Loucy (cell line): ENCODE data around the gene CELF4.

Experiments
- H2AFZ ChIP-seq: fragments of 200-600 bp; sonication (generic); 2 replicates; pipeline ENCODE4 v1.6.0; 2016; ENCODE audit warnings: antibody characterized with exemption, mild to moderate bottlenecking, low read length, moderate library complexity
- H3F3A ChIP-seq: fragments of 200-600 bp; 2 replicates; pipeline ENCODE4 v1.6.0; 2016; ENCODE audit warnings: antibody characterized with exemption, low read depth, mild to moderate bottlenecking
- H3K27me3 ChIP-seq: fragments of 200-600 bp; sonication (generic); 2 replicates; pipeline ENCODE4 v1.6.1; 2014; ENCODE audit warnings: low read length, mild to moderate bottlenecking; ENCODE audit not compliant: insufficient read depth, poor library complexity, severe bottlenecking
- H3K36me3 ChIP-seq: fragments of 200-600 bp; sonication (generic); 2 replicates; pipeline ENCODE4 v1.6.1; 2016; ENCODE audit warnings: low read length; ENCODE audit not compliant: insufficient read depth
- H3K4me1 ChIP-seq: fragments of 200-600 bp; sonication (generic); 2 replicates; pipeline ENCODE4 v1.5.1; 2014; ENCODE audit warnings: low read length, mild to moderate bottlenecking; ENCODE audit not compliant: insufficient read depth, poor library complexity, severe bottlenecking
- H3K4me2 ChIP-seq: fragments of 200-600 bp; sonication (generic); 2 replicates; pipeline ENCODE4 v1.6.0; 2014; ENCODE audit warnings: antibody characterized with exemption, low read length, low read depth, mild to moderate bottlenecking; ENCODE audit not compliant: poor library complexity, severe bottlenecking
- H3K4me3 ChIP-seq: fragments of 200-600 bp; sonication (generic); 2 replicates; pipeline ENCODE4 v1.5.1; 2014; ENCODE audit warnings: low read length, mild to moderate bottlenecking, mixed read lengths; ENCODE audit not compliant: poor library complexity, severe bottlenecking
- H3K79me2 ChIP-seq: fragments of 200-600 bp; sonication (generic); 2 replicates; pipeline ENCODE4 v1.6.1; 2014; ENCODE audit warnings: low read length; ENCODE audit not compliant: insufficient read depth
- H3K9ac ChIP-seq: fragments of 200-600 bp; sonication (generic); 2 replicates; pipeline ENCODE4 v1.6.0; 2014; ENCODE audit warnings: mild to moderate bottlenecking, low read depth, low read length, moderate library complexity; ENCODE audit not compliant: poor library complexity, severe bottlenecking
- H3K9me2 ChIP-seq: fragments of 200-600 bp; sonication (generic); replicated peaks from 2 replicates; pipeline ENCODE4 v1.6.1; 2016; ENCODE audit warnings: low read depth, low read length, mixed read lengths
- H3K9me3 ChIP-seq: fragments of 200-600 bp; sonication (generic); 2 replicates; pipeline ENCODE4 v1.6.1; 2014; ENCODE audit warnings: mild to moderate bottlenecking, antibody characterized with exemption, low read length, low read depth; ENCODE audit not compliant: insufficient read depth
- H4K20me1 ChIP-seq: fragments of 200-600 bp; sonication (generic); 2 replicates; pipeline ENCODE4 v1.6.0; 2014; ENCODE audit warnings: antibody characterized with exemption, low read length, mild to moderate bottlenecking; ENCODE audit not compliant: insufficient read depth, poor library complexity, severe bottlenecking
- CTCF ChIP-seq: fragments of 200-600 bp; sonication (generic); conservative IDR thresholded peaks from 2 replicates; pipeline ENCODE4 v1.5.1; 2014; ENCODE audit warnings: mild to moderate bottlenecking, antibody characterized with exemption, low read length
- EZH2phosphoT487 ChIP-seq: fragments of 200-600 bp; IDR thresholded peaks from 2 replicates; pipeline ENCODE4 v1.6.1; 2018; ENCODE audit warnings: antibody characterized with exemption, mild to moderate bottlenecking, moderate library complexity, borderline replicate concordance

Gene CELF4

GRCh38 chr18:37525262-37525585, 40.4 kb downstream of the CELF4 start:
- Histone ChIP-seq H3K9me2 (no peaks in the 10 kb centered on the region), H3F3A (no peaks in the 10 kb centered on the region), H4K20me1 (no peaks in the 10 kb centered on the region), H2AFZ (no peak overlapping the region), H3K9me3 (no peaks in the 10 kb centered on the region), H3K4me1 (no peaks in the 10 kb centered on the region), H3K9ac (no peak overlapping the region), H3K27me3 (no peaks in the 10 kb centered on the region), H3K36me3 (no peaks in the 10 kb centered on the region), H3K79me2 (no peaks in the 10 kb centered on the region), H3K4me3 (no peak overlapping the region), H3K4me2 (no peak overlapping the region)
- TF ChIP-seq EZH2phosphoT487 (no peak), CTCF (no peak)

- no peak for TF ChIP-seq CTCF
- TF ChIP-seq EZH2phosphoT487: no peak
- no peaks in the 10 kb centered on the region for H3K9me2 ChIP-seq
- H3K4me3 ChIP-seq: no peak overlapping the region
- no peaks in the 10 kb centered on the region for H3F3A ChIP-seq
- H3K9me3 ChIP-seq: no peaks in the 10 kb centered on the region
- H3K36me3 ChIP-seq: no peaks in the 10 kb centered on the region
- no peak overlapping the region for H2AFZ ChIP-seq
- H3K79me2 ChIP-seq: no peaks in the 10 kb centered on the region
- no peak overlapping the region for H3K4me2 ChIP-seq
- H3K9ac ChIP-seq: no peak overlapping the region
- no peaks in the 10 kb centered on the region for H3K27me3 ChIP-seq
- no peaks in the 10 kb centered on the region for H3K4me1 ChIP-seq
- no peaks in the 10 kb centered on the region for H4K20me1 ChIP-seq
Measured at GRCh38 chr18:37524498-37525261, 40.9 kb downstream of the CELF4 start.

GRCh38 chr18:37524139-37524497, 41.5 kb downstream of the CELF4 start:
- no peaks in the 10 kb centered on the region for H3K9me2 ChIP-seq
- H3K4me3 ChIP-seq: no peak overlapping the region
- TF ChIP-seq EZH2phosphoT487 (no peak), CTCF (no peak)
- H3F3A ChIP-seq: no peaks in the 10 kb centered on the region
- H3K27me3 ChIP-seq: no peaks in the 10 kb centered on the region
- H3K36me3 ChIP-seq: no peaks in the 10 kb centered on the region
- H3K9ac ChIP-seq: no peak overlapping the region
- no peaks in the 10 kb centered on the region for H3K9me3 ChIP-seq
- no peaks in the 10 kb centered on the region for H3K79me2 ChIP-seq
- H3K4me1 ChIP-seq: no peaks in the 10 kb centered on the region
- H4K20me1 ChIP-seq: no peaks in the 10 kb centered on the region
- H2AFZ ChIP-seq: no peak overlapping the region
- no peak overlapping the region for H3K4me2 ChIP-seq
